Measurements from ENCODE around the gene OR2T27.
"Not testable (repeated sequence)": the region's sequence is repeated elsewhere in the genome, so short reads cannot be mapped to it uniquely, and the experiment has no call there.

OR2T27 gene

DNA sequence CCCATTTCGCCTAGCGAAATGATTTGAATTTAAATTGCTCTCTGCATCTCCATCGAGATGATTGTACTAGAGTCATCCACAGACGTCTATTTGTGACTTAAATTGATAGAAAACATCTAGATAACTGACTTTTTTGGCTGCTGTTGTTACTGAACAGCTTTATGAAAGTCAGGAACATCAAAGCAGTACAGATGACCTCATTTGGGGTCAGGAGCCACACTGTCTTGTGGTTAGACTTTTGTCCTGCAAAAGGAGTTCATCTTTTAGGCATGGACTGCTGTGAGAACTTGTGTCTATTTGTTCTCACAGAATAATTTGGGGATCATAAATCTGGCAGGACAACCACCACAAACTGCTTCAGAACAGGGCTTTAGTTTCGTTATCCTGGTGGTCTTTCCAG is 15.7 kb downstream of the OR2T27 start:
- FAIRE-seq: not testable (repeated sequence)

DNA sequence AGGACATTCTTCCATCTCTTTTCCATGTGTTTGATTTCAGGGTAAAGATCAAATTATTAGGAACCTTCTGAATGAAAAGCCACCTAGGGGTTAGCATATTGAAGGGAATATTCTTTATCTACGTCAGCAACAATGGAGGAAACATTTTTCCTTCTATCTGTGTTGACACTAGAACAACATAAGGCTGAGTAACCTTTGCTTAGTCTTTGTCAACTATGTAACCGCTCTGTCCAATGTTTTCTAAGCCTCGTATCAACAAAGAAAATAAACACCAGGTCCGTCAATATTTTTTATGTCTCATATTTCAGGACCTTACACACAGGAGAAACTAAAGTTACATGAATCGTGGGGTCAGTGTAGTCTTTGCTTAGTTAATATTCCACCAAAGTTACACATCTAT is 18.7 kb downstream of the OR2T27 start:
- not testable (repeated sequence) for FAIRE-seq

DNA sequence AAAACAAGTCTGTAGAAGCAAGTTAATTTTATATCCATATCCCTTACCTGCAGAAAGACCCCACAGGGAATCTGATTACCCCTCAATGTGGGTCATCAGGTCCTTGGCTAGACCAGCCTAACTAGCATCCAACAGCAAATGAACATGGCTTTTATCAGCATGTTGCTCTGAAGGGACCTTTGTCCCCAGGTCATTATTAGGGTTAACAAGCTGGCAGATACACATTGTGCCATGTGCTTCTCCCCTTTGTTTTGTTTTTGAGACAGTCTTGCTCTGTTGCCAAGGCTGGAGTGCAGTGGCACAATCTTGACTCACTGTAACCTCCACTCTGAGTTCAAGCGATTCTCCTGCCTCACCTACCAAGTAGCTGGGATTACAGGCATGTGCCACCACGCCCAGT is 20.3 kb downstream of the OR2T27 start, which contains the start of gene OR2T11:
TSS of gene OR2T11 (minus strand) at position 101 of the 400 bp plus-strand sequence. CDS start 7,963 bp downstream, outside the sequence.
- not testable (repeated sequence) for FAIRE-seq

DNA sequence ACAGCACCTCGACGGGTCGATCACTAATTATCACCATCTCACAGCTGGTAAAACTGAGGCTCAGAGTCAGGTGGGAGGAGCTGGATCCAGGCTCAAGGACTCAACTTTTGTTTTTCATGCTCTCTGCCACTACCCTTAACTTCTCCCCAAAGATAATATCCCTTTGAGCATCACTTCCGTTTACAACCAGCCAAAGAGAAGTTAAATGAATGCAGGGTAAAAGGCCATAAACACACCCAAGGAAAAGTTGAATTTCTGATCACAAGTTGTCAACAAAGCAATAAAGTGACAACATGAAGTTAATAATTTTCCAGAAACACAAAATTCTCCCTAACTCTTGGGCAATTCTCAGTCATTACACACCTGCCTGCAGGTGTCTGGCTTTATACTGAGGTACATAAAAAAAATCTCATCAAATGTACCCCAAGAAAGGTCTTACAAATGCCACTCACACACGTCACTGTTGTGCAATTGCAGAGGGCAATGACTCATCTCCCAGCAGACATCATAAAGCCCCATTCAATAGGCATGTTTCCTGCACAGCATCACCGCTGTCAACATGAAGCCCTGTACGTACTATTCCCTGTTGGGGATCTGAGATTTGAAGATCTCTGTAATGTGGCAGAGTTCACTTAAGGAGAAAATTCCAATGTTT is 23.8 kb downstream of the OR2T27 start:
- FAIRE-seq: no peak

DNA sequence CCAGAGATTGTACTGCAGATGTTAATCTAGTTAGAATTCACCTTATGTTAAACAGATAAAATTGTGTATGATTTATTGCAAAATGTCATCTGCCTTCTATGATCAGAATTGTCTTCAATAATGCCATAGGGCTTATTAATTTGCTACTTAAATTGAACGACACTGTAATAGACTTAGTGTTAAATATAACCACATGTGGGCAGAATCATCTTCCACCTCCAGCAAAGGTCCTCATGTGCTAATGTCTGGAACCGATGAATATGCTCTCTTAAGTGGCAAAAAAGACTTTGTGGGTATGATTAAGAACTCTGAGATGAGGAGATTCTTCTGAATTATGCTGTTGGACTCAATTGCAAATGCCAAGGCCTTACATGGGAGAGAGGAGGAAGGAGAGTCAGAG is 24.8 kb downstream of the OR2T27 start:
- FAIRE-seq: no peak

DNA sequence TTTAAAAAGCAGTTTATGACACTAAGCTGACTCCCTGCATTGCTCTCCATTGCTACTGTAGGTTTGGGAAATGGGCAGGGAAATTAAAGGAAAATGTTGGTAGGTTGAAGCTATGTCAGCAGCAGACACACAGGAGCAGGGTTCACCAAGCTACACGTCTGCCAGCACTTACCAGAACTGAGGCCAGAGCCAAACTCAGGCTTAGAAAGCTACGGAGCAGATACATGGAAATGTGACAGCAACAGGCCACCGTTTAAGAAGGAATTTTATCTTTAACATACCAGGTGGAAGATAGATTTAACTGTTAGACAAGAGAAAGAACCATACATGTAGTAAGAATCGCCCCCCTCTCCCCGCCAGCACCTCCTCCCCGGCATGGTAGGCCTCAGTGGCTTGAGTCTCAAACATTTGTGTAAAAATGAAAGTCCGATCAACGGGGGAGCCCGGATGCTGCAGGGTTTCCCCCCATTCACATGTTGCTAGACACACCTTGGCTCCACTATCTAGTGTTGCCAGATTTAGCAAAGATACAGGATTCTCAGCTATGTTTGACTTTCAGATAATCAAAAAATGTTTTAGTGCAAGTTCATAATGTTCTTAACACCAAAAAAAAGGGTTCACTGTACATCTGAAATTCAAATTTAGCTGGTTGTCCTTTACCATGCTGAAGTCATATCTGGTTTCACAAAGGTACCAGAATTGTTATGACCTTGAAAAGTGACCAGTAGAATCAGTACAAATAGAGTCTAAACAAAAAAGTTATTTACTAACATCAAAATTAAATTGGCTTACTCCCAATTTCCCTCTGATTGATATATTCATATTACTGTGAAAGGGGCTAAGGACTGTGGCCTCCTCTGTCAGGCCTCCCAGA is 27.1 kb downstream of the OR2T27 start:
- FAIRE-seq: no peak

DNA sequence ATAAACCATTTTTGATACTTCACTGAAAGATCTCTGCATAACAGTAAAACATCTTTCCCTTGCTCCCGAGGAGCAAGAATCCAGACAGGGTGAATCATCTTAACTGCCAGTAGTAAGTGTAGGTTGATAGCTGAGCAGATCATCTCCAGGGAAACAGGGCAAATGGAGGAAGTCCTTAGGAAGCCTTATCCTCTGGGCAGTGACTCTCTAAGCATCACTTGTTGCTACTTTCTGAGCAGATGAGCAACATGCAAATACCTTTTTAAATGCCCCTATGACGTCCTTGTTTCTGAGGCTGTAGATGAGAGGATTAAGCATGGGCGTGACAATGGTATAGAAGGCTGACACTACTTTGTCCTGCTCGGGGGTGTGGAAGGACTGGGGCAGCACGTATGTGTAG is 29.4 kb downstream of the OR2T27 start:
- no peak for FAIRE-seq

DNA sequence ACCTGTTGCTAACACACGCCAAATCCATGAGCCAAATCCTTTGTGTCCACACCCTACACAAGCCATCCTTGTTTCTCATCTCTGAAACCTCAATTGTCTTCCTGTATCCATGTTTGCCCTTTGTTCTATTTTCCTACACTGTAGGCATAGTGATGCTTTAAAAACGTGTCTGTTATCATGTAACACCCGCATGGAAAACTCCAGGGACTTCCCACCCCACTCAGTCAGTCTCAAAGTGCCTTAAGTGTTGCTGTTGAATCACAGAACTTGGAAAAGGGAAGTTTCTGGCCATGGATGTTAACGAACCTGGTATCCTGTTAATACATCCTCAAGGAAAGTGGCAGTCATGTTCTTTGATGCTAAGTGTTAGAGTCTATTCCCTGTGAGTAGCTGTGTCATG is 30.2 kb downstream of the OR2T27 start:
- no peak for FAIRE-seq

DNA sequence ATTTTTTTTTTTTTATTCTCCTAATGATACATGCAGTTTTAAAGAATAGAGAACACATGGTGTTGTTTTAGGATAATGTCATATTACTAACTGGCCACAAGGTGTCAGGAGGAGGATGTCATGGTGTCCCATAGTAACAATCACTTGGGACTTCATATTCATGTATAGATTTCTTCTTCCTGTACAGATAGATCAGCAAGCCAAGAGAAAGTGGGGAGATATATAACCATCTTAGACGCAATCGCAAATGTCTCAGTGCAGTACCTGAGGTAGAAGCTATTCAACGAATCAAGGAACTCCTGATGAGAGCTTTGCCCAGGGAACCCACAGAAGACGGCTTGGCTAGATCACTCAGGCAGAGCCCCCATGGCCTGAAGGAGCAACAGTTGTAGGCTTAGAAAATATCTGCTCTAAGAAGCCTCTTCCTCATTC is 32.7 kb downstream of the OR2T27 start:
- FAIRE-seq: peak; percentile 27

DNA sequence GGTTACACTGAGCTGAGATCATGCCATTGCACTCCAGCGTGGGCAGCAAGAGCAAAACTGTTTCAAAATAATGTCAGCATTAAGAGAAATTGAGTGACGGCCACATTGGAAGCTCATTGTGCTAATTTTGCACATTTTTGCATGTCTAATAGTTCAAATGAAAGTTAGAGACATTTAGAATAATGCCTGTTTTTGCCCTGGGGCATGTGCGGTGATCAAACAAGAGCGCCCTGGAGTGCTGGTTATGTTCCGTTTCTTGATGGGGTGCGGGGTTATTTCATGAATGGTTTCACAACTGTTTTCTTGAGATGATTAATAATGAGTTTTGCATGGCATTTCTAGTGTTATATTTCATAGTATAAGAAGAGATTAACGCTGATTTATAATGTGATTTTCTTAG is 33.6 kb downstream of the OR2T27 start:
- no peak for FAIRE-seq

DNA sequence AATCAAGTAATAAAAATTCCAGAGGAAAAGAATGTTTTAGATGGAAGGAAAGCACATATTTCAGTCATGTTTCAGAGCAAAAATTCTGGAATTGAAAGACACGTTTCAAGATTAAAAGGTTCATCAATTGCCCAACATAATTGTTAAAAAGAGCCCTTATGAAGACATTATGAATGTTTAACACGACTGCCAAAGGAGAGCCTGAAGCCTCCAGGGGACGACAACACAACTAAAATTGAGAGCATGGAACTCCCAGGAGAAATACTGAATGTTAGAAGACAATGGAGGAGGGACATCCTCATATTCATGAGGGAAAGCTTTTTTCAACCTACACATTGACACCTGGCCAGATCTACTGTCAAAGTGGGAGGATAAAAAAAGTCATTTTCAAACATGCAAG is 36.5 kb downstream of the OR2T27 start:
- no peak for FAIRE-seq

DNA sequence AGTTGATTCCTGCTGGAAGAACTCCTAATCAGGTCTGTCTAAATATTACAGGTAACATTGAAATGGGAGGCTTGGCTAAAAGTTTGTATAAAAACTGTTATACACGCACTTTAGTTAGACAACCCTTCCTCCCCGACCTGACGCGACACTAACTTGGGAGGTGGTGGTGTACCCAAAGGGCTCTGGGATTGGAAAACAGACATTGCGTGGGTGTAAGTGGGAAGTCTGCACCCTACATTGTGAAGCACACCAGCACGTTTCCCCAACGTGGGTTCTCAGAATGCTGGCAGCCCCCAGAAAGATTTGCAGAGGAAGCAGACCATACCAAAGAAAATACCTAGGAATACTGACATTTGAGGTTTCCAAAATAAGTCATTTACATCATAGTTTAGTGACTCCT is 37.2 kb downstream of the OR2T27 start:
- no peak for FAIRE-seq

DNA sequence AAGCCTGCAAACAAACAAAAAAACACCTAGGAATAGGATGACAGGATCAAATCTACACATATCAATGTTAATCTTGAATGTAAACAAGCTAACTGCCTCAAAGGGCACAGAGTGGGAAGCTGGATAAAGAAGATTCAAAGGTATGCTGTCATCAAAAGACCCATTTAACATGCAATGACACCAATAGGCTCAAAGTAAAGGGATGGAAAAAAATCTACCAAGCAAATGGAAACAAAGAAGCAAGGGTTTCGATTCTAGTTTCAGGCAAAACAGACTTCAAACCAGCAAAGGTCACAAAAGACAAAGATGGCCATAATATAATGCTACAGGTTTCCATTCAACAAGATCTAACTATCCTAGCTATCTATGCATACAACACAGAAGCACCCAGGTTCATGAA is 41.6 kb downstream of the OR2T27 start:
- FAIRE-seq: no peak

DNA sequence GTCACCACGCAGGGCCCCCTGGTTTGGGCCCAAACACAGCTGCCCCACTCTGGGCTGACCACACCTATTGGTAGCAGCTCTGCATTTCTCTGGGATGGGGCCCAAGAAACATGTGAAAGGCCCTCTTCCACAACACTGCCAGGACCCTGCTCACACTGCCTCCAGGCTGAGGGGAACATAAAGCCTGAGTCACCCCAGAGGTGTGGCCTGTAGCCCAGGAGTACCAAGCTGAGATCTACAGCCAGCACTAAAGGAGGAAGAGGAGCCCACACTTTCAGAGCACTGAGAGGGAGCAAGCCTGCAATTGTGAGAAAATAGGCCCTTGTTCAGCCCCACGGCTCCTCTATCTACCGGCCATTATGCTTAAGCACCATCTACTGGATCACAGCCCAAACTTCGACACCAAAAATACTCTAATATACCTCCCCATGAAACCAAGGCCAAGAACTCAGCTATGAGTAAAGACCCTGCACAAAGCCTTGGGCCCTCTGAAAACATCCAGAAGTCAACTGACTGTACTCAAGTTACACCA is 43.4 kb downstream of the OR2T27 start:
- FAIRE-seq: no peak

DNA sequence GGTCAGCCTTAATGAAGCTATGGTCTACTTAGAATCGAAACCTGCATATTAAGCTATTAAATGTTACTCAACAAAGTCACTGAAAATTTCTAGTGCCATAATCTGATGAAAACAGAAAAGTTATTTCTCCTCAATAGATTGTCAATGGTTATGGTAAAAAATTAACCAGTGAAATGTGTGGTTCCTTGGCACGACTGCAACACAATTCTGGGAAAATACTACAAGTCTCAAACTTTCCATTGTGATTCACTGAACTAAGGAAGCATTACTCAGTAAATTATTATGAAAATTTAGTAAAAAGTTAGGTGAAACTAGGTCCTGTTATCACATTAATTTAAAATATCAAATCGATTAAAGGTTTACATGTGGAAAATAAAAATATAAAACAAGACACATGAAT is 45.0 kb downstream of the OR2T27 start:
- FAIRE-seq: no peak

Measured in islet of Langerhans (tissue), 1 donor.